NCI-H524 treated with DMSO at 0.1 percent for 48 hours (cell line): ENCODE data around the gene HMX3.

Experiments used
- DNase-seq: peaks from one replicate; lab custom pipeline; 2025; lab: John Stamatoyannopoulos, UW

The HMX3 gene

GRCh38 chr10:123135415-123136141 is at the start of gene HMX3:
HMX3 (plus strand) TSS chr10:123135970; CDS start chr10:123136051, 81 bp downstream.
- DNase-seq, result no peak

DNA sequence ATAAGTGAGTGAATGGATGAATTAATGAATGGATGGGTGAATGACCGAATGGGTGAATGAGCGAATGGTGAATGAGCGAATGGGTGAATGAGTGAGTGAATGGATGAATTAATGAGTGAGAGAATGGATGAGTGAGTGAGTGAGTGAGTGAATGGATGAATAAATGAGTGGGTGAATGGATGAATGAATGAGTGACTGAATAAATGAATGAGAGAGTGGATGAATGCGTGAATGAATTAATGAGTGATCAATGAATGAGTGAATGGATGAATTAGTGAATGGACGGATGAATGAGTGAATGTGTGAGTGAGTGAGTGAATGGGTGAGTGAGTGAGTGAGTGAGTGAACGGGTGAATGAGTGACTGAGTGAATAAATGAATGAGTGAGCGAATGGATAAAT is 49.5 kb upstream of the HMX3 start:
- DNase-seq, result no peak

- DNase-seq, result no peak
Measured at GRCh38 chr10:123087348-123087747, 48.4 kb upstream of the HMX3 start.

GRCh38 chr10:123087786-123088185 is 48.0 kb upstream of the HMX3 start:
- no peak for DNase-seq

DNA sequence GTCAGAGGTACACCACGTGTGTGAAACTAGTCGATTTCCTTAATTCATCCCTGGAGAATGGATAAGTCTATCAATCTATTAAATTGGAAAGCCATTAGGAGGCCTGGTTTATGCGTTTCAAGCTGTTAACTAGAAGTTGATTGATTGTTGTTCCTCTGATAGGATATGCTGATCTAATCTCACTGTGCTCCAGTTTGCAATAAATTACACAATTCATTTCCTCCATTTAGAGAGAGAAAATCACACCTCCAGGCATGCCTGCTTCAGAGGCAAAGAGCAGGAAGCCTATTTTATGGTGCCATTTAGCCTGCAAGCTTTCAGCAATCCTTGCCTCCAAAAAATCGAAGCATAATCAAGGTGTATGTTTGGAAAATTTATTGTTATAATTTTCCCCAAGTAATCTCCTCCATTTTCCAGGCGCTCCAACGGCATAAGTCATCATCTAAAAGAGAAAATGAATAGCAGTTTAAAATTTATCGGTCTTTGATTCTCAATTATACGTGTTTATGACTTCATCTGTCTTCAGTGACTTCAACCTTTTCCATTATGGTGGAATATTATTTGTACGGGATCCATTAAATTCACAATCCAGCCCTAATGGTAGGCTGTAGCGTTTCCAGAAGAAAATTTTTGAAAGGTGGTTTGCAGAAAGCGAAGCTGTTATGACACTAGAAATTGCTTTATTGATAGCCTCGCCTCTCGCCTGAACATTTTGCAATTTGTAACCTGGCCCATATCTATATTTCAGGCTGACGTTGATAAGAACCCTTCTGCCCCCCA is 42.9 kb upstream of the HMX3 start:
- no peak for DNase-seq

- DNase-seq, result no peak
Measured at GRCh38 chr10:123093489-123093888, 42.3 kb upstream of the HMX3 start.

DNA sequence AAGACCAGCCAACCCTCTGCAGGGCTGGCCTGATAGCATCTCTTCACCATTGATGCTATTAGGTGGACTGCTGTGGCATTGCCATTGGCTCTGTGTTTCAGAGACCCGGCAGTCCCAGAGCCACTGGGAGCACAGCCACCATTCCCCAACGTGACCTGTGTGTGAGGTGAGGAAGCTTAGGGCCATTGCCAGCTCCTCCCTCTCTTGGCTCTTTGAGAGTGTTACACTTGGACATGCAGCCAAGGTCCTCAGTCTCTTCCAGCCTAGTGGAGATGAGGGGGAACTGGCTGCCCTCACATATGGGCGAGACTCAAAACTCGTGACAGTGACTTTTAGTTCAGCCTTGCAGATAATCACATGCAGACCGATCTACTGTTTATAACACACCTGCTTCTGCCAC is 39.3 kb upstream of the HMX3 start:
- no peak for DNase-seq

DNA sequence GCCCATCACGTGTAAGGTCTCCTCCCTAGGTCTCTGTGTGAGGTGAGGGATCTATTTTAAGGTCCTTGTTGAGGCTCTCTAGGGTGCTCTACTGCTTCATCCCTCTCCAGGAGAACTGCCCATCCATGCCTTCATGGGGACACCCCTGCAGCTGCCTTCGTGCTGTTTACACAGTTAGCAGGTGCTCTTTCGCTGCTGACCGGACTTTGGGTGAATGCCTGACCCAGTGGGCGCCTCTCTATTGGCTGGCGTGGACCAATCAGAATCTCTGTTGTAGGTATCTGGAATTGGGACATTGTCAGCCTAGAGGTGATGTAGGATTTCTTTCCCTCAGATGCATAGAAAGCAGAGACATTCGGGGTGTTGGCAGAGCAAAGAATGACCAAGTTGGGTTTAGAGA is 38.7 kb upstream of the HMX3 start:
- DNase-seq, result no peak

DNA sequence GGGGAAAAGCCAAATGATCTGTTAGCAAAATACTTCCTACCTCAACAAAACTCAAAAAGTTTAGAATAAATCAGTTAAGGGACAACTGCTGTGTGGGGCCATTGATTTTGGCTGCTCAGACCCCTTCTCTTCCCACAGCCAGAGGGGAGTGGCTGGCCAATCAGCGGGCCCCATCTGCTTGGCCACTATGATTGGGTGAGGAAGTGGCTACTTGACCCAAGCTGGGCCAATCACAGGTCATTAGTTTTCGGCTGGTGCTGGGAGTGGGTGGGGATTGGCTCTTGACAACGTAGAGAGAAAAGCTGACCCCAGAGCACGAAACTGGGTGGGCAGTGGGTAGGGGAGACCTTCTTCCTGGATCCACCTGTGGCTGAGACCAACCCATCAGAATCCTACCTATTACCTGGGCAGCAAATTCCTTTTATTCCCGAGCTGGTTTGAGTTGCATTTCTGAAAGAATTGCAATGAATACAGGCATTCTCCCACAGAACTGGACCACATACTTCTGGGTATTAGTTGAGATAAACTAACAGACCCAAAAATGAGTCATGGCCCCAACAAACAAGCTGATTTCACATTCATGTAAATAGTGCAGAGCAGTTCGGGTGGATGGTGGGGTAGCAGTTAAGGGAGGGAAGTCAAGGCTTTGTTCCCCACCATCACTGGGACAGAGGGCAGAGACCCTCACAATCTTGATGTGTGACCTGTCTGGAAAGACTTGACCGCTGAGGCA is 35.6 kb upstream of the HMX3 start:
- no peak for DNase-seq

- no peak for DNase-seq
Measured at GRCh38 chr10:123101872-123102271, 33.9 kb upstream of the HMX3 start.

DNA sequence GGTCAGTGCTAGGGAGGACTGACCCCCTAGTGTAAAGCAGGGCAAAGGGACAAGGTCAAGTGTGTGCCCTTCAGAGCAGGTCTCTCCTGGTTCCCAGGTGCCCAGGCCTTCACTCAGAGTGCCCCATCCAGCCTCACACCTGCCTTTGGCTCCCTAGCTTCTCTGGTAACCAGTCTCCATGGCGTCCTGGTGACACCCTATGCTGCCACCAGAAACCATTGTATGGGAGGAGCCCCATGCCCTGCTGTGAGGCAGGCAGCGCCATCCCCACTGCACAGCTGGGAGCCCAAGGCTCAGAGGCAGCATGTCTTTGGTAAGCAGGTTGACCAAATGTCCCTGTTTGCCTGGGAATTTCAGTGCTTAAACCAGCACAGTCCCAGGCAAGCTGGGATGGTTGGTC is 33.1 kb upstream of the HMX3 start:
- no peak for DNase-seq

GRCh38 chr10:123103944-123104343 is 31.8 kb upstream of the HMX3 start:
- DNase-seq, result no peak

GRCh38 chr10:123109466-123109865 is 26.3 kb upstream of the HMX3 start:
- DNase-seq, result no peak

DNA sequence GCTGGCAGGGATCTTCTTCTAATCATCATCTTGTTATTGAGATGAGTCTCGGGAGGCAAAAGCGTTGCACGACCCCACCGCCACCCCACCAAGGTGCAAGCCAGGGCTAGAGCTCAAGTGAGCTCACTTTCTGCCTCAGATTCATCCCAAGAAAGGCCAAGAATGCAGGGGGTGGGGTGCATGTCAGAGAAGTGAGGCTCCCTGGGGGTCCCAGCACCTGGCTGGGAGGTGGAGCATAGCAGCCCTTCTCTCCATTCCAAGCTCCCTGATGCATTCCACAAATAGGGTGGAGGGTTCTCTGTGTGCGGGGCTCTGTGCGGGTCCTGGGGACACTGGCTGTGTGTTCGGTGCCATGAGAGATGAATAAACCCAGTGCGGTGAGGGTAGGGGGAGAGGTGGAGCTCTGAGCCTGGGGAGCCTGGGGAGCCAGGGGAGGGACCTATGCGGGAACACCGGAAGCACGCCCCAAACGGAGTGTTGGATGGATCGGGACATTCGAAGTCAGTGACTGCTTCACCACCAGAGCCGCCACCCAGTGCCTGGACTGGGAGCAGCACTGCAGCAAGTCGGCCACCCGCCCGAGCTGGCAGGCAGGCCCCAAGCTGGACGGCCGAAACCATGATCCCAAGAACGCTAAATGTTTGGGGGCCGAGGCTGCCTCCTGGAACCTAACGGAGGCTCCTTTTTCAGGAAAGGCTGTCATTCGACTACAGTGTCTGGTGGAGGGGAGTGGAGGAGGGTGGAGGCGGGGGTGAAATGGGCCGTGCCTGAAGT is 17.9 kb upstream of the HMX3 start:
- no peak for DNase-seq

DNA sequence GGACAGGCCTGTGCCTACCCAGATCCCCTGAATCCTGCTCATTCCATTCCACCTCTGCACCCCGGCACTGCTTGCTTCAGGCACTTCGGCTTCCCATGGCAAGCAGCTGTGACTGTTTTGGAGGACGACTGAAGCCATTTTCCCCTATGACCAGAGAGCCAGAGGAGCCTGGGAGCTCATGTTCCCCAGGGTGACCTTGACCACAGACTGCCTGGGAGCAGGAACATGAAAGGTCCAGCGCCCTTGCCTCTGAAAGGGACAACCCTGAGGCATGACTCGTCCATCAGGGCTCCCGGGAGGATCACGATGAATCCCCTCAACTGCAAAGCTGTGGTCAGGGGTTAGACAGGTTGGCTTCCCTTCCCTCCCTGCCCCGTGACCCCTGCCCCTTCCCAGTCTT is 16.7 kb upstream of the HMX3 start:
- no peak for DNase-seq

GRCh38 chr10:123126246-123126645 is 9.5 kb upstream of the HMX3 start:
- no peak for DNase-seq

DNA sequence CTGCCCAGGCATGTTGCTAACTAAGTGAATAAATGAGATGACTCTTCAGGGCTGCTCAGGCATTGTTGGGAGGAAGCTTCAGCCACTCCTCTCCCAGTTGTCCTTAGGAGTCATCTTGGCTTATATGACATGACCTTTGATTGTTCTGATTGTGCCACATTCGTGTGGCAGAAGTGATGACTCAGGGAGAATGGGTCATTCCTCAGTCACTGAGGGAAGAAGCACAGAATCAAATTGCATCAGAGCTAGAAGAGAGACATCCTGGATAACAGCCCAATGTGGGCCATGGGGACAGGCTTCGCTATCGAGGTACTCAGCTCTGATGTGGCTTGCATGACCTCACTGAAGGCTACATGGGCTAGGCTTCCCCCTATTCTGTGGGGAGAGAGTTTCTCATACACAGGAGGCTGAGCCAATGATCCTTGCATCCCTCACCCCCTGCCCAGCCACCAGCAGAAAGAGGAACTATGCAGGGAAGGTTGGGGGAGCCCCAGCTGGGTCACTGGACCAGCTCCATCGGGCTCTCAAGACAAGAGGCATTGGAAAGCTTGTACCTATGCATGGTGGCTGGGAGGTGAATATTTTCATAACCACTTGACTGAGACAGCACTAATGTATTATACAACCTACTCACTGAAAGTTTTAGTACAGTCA is 6.0 kb upstream of the HMX3 start:
- no peak for DNase-seq

GRCh38 chr10:123132576-123133477 is 2.9 kb upstream of the HMX3 start:
- no peak for DNase-seq

GRCh38 chr10:123133541-123134342 is 2.0 kb upstream of the HMX3 start:
- DNase-seq, result no peak
